KOPT-K1 (cell line): ENCODE data around the gene BFSP1.

Experiments
- H3K27ac ChIP-seq: fragments of 200-600 bp; sonication (generic); 2 replicates; pipeline ENCODE4 v1.5.1; 2016; ENCODE audit warnings: antibody characterized with exemption, mild to moderate bottlenecking, low read depth, low read length; ENCODE audit not compliant: poor library complexity, severe bottlenecking
- H3K36me3 ChIP-seq: fragments of 200-600 bp; sonication (generic); 2 replicates; pipeline ENCODE4 v1.5.1; 2017; ENCODE audit warnings: antibody characterized with exemption, mild to moderate bottlenecking, low read length, moderate library complexity; ENCODE audit not compliant: insufficient read depth
- H3K9me3 ChIP-seq: fragments of 200-600 bp; sonication (generic); 2 replicates; pipeline ENCODE4 v1.5.1; 2017; ENCODE audit warnings: antibody characterized with exemption, low read length, mild to moderate bottlenecking; ENCODE audit not compliant: insufficient read depth, poor library complexity, severe bottlenecking

Gene BFSP1

GRCh38 chr20:17518339-17519052, 12.7 kb downstream of the BFSP1 start:
- H3K36me3 ChIP-seq: no peaks in the 10 kb centered on the region
- H3K9me3 ChIP-seq: no peaks in the 10 kb centered on the region
- H3K27ac ChIP-seq: no peak overlapping the region

DNA sequence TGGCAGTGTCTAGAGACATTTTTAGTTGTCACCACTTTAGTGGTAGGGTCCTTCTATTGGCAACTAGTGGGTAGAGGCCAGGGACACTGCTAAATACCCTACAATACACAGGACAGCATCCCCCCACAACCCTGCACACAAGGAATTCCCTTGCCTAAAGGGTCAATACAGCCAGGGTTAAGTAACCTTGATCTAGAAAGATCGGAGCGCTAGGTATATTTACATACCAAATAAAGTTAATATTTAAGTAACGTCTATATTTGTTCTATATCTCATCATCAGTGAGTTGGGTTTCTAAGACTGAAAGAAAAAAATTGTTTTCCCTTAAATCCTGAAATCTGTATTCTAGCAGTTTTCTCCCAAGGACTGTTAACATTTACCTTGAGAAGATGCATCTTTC, 16.1 kb downstream of the BFSP1 start:
- Histone ChIP-seq H3K9me3 (no peaks in the 10 kb centered on the region), H3K36me3 (no peaks in the 10 kb centered on the region), H3K27ac (no peak overlapping the region)

- H3K9me3 ChIP-seq: no peaks in the 10 kb centered on the region
- no peak overlapping the region for H3K27ac ChIP-seq
- H3K36me3 ChIP-seq: no peaks in the 10 kb centered on the region
These were observed 17.2 kb downstream of the BFSP1 start for GRCh38 chr20:17513939-17514338.

DNA sequence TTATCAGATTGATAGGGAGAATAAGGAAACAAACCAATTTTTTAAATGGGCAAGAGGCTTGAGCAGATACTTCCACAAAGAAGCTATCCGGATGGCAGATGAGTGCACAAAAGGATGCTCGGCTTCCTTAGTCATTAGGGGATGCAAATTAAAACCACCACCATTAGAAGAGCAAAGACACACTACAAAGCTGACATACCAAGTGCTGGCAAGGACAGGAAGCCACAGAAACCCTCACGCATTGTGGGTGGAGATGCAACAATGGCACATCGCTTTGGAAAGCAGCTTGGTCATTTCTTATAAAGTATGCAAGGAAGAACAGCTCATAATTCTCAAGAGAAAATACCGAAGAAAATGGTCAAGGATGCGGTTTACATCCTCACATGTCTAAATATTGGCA, 19.8 kb downstream of the BFSP1 start:
- Histone ChIP-seq H3K9me3 (no peaks in the 10 kb centered on the region), H3K36me3 (no peaks in the 10 kb centered on the region), H3K27ac (no peak overlapping the region)

DNA sequence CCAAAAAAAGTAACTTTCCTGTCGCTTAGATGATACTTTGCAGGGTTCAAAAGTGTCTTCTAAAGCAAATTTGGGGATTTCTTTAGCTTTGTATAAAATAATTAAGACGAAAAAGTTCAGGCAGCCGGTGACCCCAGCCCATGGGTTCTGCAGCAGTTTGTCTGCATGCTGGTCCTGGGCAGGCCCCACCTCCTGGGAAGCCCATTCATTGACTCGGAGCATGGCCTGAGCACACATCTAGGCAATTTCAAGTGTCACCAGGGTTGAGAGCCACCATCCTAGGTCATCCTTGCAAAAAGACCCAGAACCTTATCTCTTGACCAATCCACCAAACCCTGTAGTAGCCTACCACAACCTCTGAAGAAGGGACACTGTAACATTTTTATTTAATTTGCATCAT, 20.6 kb downstream of the BFSP1 start:
- no peaks in the 10 kb centered on the region for H3K36me3 ChIP-seq
- H3K9me3 ChIP-seq: no peaks in the 10 kb centered on the region
- no peak overlapping the region for H3K27ac ChIP-seq

- no peaks in the 10 kb centered on the region for H3K36me3 ChIP-seq
- no peak overlapping the region for H3K27ac ChIP-seq
- H3K9me3 ChIP-seq: no peaks in the 10 kb centered on the region
These were observed 22.4 kb downstream of the BFSP1 start for GRCh38 chr20:17508756-17509155.

DNA sequence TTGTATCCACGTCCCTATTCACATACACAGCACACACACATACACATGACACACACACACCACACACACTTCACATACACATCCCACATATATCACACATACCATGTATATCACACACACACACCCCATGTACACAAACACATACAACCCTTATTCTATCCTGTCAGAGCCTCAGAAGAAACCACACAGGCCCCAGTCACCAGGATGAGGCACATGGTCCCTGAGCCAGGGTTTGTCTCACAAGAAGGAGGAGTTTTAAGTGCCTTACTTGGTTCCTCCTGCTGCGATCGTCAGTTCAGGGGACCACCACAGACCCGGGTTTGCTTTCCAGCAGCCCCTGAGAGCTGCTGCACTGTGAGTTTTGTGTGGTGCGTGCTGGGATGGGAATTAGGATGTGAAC, 23.6 kb downstream of the BFSP1 start:
- H3K9me3 ChIP-seq: no peaks in the 10 kb centered on the region
- H3K27ac ChIP-seq: no peak overlapping the region
- H3K36me3 ChIP-seq: no peaks in the 10 kb centered on the region

- Histone ChIP-seq H3K27ac (no peak overlapping the region), H3K36me3 (no peaks in the 10 kb centered on the region), H3K9me3 (no peaks in the 10 kb centered on the region)
These were observed 24.1 kb downstream of the BFSP1 start for GRCh38 chr20:17507032-17507431.

GRCh38 chr20:17505636-17506517, 25.3 kb downstream of the BFSP1 start:
- H3K27ac ChIP-seq: no peak overlapping the region
- no peaks in the 10 kb centered on the region for H3K36me3 ChIP-seq
- H3K9me3 ChIP-seq: no peaks in the 10 kb centered on the region

GRCh38 chr20:17504898-17505635, 26.1 kb downstream of the BFSP1 start:
- Histone ChIP-seq H3K36me3 (no peaks in the 10 kb centered on the region), H3K9me3 (no peaks in the 10 kb centered on the region), H3K27ac (no peak overlapping the region)

DNA sequence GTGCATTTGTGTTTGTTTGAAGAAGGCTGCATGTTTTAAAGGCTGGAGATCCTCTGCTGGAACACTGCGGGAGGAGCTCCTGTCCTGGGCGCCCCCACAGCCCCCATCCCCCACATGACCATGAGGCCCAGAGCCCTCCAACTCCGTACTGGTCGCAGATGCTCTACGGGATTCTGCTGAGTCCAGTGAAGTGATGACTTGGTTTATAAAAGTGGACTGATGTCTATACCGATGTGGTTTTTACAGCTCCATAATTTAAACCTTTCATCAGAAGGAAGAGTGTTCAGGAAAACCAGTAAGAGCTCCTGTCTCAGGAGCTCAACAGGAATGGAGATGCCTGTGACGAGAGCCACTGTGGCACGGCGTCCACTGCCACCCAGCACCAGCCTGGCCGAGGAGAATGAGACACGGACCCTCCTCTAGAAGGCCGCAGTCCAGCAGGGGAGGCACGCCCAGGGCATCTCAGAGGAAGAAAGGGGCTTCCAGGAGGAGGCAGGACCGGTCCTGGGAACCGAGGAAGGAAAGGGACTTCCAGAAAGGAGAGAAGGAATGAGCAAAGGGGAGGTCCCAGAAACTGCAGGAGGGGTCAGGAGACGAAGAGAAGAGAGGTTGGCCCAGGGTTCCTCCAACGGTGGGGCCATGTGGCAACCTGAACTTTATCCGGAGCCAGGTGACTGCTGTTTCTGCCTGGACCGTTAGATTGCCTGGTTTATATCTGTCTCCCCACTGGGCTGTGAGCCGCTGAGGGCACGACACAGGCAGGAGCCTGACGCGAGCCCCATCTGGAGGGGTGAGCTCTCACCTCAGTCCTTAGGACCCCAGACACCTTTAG, 26.9 kb downstream of the BFSP1 start:
- no peaks in the 10 kb centered on the region for H3K36me3 ChIP-seq

GRCh38 chr20:17503301-17504065, 27.7 kb downstream of the BFSP1 start:
- Histone ChIP-seq H3K9me3 (no peaks in the 10 kb centered on the region), H3K36me3 (no peaks in the 10 kb centered on the region), H3K27ac (no peak overlapping the region)

More for the DNA sequence above, 26.9 kb downstream of the BFSP1 start:
- Histone ChIP-seq H3K9me3 (no peaks in the 10 kb centered on the region), H3K27ac (no peak overlapping the region)

DNA sequence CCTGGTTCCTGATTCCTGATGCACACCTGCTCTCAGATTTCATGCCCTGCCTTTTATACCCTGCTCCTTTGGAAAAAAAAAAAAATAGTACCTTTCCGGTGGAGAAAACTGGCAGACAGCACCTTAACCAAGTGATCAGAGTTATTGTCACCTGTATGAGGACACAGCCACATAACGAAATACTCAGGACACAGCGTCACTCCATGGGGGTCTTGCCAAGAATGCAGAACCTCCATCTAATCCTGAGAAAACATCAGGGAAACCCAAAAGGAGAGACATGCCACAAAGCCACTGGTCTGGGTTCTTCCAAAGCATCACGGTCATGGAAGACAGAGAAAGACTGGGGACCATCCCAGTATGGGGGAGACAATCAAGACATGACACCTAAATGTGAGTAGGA, 29.1 kb downstream of the BFSP1 start:
- Histone ChIP-seq H3K27ac (no peak overlapping the region), H3K36me3 (no peaks in the 10 kb centered on the region), H3K9me3 (no peaks in the 10 kb centered on the region)

GRCh38 chr20:17501701-17502100, 29.5 kb downstream of the BFSP1 start:
- no peaks in the 10 kb centered on the region for H3K36me3 ChIP-seq
- H3K9me3 ChIP-seq: no peaks in the 10 kb centered on the region

More at GRCh38 chr20:17501701-17502100, 29.5 kb downstream of the BFSP1 start:
- H3K27ac ChIP-seq: no peak overlapping the region
